Measurements from ENCODE around the gene BTBD2. TPM values are rescaled to one million over a fixed set of nuclear protein-coding genes. Genes with fewer than 3 reads are reported as not detected.

Gene BTBD2
- total RNA-seq, 1 donor, result 23.2 TPM

GRCh38 chr19:2016041-2016807 is 710 bp upstream of the BTBD2 start:
- no peaks in the 10 kb centered on the region for H3K9me3 ChIP-seq (ENCODE audit: low read depth, low read length)
- no peaks in the 10 kb centered on the region for H3K27me3 ChIP-seq (ENCODE audit: insufficient read depth, low read length)
- H3K4me1 ChIP-seq (ENCODE audit: insufficient read depth, low read length), result peaks cover 17% of the 10 kb centered on the region
- H3K4me3 ChIP-seq (ENCODE audit: low read length), result no peak overlapping the region

DNA sequence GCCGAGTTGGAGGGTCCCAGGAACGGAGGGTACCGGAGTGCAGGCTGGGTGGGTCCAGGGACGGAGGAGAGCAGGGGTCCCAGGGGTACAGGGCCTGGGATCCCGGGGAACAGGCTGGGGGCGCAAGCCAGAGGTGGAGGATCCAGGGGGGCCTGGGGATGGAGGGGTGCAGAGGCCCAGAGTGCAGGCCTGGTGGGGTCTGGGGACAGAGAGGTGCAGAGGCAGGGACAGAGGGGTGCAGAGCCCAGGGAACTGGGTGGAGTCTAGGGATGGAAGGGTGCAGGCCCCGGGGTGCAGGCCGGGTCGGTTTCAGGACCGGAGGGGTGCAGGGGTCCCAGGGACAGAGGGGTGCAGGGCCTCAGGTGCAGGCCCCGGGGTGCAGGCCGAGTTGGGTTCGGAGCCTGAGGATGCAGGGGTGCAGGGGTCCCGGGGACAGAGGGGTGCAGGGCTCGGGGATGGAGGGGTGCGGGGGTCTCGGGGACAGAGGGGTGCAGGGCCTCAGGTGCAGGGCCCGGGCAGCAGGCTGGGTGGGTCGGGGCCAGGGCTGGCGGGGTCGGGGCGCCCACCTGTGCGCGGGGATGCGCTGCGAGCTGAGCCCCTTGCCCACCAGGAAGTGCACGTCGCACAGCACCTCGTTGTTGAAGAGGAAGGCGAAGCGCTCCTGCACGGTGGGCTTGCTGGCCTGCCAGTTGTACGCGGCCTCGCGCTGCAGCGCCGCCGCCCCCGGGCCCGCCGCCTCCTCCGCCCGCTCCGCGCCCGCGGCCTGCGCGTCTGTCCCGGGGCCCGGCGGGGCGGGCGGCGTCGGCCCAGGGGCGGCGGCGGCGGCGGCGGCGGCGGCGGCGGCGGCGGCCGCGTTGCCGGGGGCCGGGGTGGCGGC is 545 bp downstream of the BTBD2 start:
- no peaks in the 10 kb centered on the region for H3K9me3 ChIP-seq (ENCODE audit: low read depth, low read length)
- no peaks in the 10 kb centered on the region for H3K27me3 ChIP-seq (ENCODE audit: insufficient read depth, low read length)
- H3K4me3 ChIP-seq (ENCODE audit: low read length), result no peak overlapping the region
- H3K4me1 ChIP-seq (ENCODE audit: insufficient read depth, low read length), result peaks cover 17% of the 10 kb centered on the region

GRCh38 chr19:2014131-2014571 is 1.4 kb downstream of the BTBD2 start:
- Histone ChIP-seq H3K4me1 (ENCODE audit: insufficient read depth, low read length) (peaks cover 10% of the 10 kb centered on the region), H3K4me3 (ENCODE audit: low read length) (no peak overlapping the region), H3K9me3 (ENCODE audit: low read depth, low read length) (no peaks in the 10 kb centered on the region), H3K27me3 (ENCODE audit: insufficient read depth, low read length) (no peaks in the 10 kb centered on the region)

GRCh38 chr19:2013683-2013961 is 1.9 kb downstream of the BTBD2 start:
- no peaks in the 10 kb centered on the region for H3K27me3 ChIP-seq (ENCODE audit: insufficient read depth, low read length)
- no peaks in the 10 kb centered on the region for H3K9me3 ChIP-seq (ENCODE audit: low read depth, low read length)
- peaks cover 10% of the 10 kb centered on the region for H3K4me1 ChIP-seq (ENCODE audit: insufficient read depth, low read length)
- no peak overlapping the region for H3K4me3 ChIP-seq (ENCODE audit: low read length)

- H3K4me1 ChIP-seq (ENCODE audit: insufficient read depth, low read length), result peaks cover 10% of the 10 kb centered on the region
- H3K4me3 ChIP-seq (ENCODE audit: low read length), result no peak overlapping the region
- no peaks in the 10 kb centered on the region for H3K9me3 ChIP-seq (ENCODE audit: low read depth, low read length)
- H3K27me3 ChIP-seq (ENCODE audit: insufficient read depth, low read length), result no peaks in the 10 kb centered on the region
Measured at GRCh38 chr19:2012941-2013682, 2.4 kb downstream of the BTBD2 start.

DNA sequence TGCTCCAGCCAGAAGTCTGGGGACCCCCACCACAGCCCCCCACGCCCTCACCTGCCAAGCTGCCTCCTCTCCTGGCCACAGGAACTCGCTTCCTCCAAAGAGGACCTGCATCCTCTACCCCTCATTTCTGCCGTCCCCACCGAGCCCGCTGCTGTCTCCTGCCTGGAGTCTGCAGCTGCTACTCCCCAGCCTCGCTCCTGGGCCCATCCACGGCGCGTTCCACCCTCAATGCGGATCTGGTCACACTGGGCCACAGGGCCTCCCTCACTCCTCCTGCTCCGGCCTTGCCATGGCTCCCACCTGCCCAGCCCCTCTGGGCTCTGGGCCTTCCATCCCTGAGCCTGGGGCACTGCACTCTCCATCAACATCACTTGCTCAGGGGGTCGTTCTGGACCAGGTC is 4.3 kb downstream of the BTBD2 start:
- no peaks in the 10 kb centered on the region for H3K27me3 ChIP-seq (ENCODE audit: insufficient read depth, low read length)
- H3K4me1 ChIP-seq (ENCODE audit: insufficient read depth, low read length), result peaks cover 7% of the 10 kb centered on the region
- H3K4me3 ChIP-seq (ENCODE audit: low read length), result no peak overlapping the region
- no peaks in the 10 kb centered on the region for H3K9me3 ChIP-seq (ENCODE audit: low read depth, low read length)

- Histone ChIP-seq H3K27me3 (ENCODE audit: insufficient read depth, low read length) (no peaks in the 10 kb centered on the region), H3K4me1 (ENCODE audit: insufficient read depth, low read length) (peaks cover 4% of the 10 kb centered on the region), H3K4me3 (ENCODE audit: low read length) (no peak overlapping the region), H3K9me3 (ENCODE audit: low read depth, low read length) (no peaks in the 10 kb centered on the region)
Measured at GRCh38 chr19:2010135-2010668, 5.3 kb downstream of the BTBD2 start.

DNA sequence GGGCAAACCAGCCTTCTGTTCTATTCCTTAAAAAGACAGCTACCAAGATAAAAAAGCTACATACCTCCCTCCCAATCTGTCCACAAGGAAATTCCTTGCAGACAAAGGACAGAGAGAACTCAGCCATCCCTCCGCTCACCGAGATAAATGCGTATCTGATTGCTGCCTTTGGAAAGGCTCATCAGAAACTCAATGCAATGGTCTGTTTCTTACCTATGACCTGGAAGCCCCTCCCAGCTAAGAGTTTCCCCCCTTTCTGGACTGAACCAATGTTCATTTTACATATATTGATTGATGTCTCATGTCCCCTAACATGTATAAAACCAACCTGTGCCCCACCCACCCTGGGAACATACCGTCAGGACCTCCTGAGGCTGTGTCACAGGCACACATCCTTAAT is 11.6 kb downstream of the BTBD2 start:
- Histone ChIP-seq H3K4me3 (ENCODE audit: low read length) (no peak overlapping the region), H3K27me3 (ENCODE audit: insufficient read depth, low read length) (no peaks in the 10 kb centered on the region), H3K9me3 (ENCODE audit: low read depth, low read length) (no peaks in the 10 kb centered on the region), H3K4me1 (ENCODE audit: insufficient read depth, low read length) (no peaks in the 10 kb centered on the region)

DNA sequence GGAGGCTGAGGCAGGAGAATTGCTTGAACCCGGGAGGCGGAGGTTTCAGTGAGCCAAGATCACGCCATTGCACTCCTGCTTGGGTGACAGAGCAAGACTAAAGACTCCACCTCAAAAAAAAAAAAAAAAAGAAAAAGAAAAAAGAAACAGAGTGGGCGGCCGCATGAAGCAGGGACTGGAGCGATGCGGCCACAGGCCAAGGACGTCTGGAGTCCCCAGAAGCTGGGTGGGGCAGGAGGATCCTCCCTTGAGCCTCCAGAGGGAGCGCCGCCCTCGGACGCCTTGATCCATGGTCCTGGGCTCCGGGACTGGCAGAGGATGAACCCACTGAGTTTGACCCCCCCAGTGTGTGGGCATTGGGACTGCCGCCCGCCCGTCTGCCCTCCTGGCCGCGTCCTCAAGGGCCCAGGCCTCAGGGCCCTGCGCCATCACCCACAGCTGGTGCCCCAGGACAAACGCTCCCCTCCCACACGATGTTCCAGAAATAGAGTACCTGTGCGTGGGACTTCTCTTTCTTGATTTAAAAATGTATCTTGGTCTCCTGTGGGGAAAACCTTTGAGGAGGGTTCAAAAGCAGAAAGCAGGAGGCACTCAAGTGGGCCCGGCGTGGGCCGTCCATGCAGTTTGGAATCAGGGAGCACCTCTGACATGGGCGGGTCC is 15.5 kb downstream of the BTBD2 start:
- Histone ChIP-seq H3K27me3 (ENCODE audit: insufficient read depth, low read length) (no peaks in the 10 kb centered on the region), H3K4me1 (ENCODE audit: insufficient read depth, low read length) (no peaks in the 10 kb centered on the region), H3K4me3 (ENCODE audit: low read length) (no peak overlapping the region), H3K9me3 (ENCODE audit: low read depth, low read length) (no peaks in the 10 kb centered on the region)

DNA sequence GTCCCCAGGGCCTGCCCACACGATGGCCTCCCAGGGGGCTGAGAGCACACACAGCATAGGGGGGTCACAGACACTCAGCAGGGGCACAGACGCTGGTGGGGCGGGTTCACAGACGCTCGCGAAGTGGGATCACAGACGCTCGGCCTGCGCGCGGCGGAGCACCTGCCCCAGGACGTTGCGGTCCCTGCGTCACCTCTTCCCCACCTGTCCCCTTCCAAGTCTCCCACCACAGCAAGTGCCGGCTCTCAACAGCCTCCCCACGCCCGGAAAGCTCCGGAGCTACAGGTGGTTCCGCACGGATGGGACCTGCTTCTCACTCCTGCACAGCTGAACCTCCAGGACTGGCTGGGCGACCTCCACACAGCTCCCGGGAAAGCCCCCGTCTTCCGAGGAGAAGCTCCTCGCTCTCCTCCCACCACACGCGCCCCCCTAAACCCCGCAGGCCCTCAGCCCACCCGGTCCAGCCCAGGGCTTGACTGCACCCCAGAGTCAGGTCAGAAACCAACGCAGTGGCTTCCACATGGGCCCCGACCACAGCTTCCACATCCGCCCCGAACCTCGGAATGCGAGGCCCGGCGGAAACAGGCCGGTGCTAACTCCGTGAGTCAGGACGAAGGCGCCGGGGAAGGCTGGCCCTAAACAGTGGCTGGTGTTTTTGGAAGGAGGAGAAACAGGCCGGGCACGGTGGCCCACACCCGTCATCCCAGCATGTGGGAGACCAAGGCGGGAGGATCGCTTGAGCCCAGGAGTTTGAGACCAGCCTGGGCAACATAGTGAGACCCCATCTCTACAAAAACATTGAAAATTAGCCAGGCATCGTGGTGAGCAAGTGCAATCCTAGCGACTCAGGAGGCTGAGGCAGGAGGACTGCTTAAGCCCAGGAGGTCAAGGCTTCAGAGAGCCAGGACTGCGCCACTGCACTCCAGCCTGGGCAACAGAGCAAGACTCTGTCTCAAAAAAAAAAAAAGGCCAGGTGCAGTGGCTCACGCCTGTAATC is 16.5 kb downstream of the BTBD2 start:
- no peaks in the 10 kb centered on the region for H3K27me3 ChIP-seq (ENCODE audit: insufficient read depth, low read length)
- H3K4me1 ChIP-seq (ENCODE audit: insufficient read depth, low read length), result no peaks in the 10 kb centered on the region
- no peak overlapping the region for H3K4me3 ChIP-seq (ENCODE audit: low read length)
- H3K9me3 ChIP-seq (ENCODE audit: low read depth, low read length), result no peaks in the 10 kb centered on the region

GRCh38 chr19:1997353-1998233 is 17.9 kb downstream of the BTBD2 start:
- Histone ChIP-seq H3K9me3 (ENCODE audit: low read depth, low read length) (no peaks in the 10 kb centered on the region), H3K27me3 (ENCODE audit: insufficient read depth, low read length) (no peaks in the 10 kb centered on the region), H3K4me3 (ENCODE audit: low read length) (no peak overlapping the region), H3K4me1 (ENCODE audit: insufficient read depth, low read length) (no peaks in the 10 kb centered on the region)

DNA sequence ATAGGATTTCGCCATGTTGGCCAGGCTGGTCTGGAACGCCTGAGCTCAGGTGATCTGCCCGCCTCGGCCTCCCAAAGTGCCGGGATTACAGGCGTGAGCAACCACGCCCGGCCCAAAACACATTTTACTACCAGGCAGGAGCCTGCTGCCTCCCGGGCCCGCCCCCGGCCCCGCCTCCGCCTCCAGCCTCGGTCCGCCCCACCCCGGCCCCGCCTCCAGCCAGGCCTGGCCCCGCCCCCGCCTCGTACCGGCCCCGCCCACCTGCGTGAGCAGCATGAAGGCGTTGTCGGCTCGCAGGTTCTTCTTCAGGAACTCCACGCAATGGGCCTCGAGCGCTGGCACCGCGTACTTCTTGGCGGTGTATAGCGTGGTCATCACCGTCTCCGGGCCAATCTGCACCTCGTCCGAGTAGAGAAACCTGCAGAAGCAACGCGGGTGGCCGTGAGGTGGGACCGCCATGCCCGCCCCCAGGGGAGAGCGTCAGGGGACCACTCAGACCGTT is 22.7 kb downstream of the BTBD2 start:
- H3K27me3 ChIP-seq (ENCODE audit: insufficient read depth, low read length), result no peaks in the 10 kb centered on the region
- no peaks in the 10 kb centered on the region for H3K9me3 ChIP-seq (ENCODE audit: low read depth, low read length)
- no peak overlapping the region for H3K4me3 ChIP-seq (ENCODE audit: low read length)
- H3K4me1 ChIP-seq (ENCODE audit: insufficient read depth, low read length), result no peaks in the 10 kb centered on the region
